ENCODE measurements around the gene SAP130. TPM values are rescaled to one million over a fixed set of nuclear protein-coding genes. Genes with fewer than 3 reads are reported as not detected.

SAP130 gene
- total RNA-seq, 1 experiment from 2014 or later: 6.9 TPM

GRCh38 chr2:127893494-127893893 lies 134.4 kb downstream of the SAP130 start:
- no peak for DNase-seq (ENCODE audit: low read depth)

- no peak for DNase-seq (ENCODE audit: low read depth)
These were observed 134.8 kb downstream of the SAP130 start for GRCh38 chr2:127893033-127893432.

- DNase-seq (ENCODE audit: low read depth): no peak
These were observed 136.0 kb downstream of the SAP130 start for GRCh38 chr2:127891811-127892210.

Other genes starting within 250 kb of the SAP130 start
- 21.9 and 26.0 TPM in 2 replicates for gene WDR33, start 216.9 kb downstream of the SAP130 start, total RNA-seq (2014; rRNA removed; shearing (Covaris generic))
- gene POLR2D, start 169.9 kb downstream of the SAP130 start, total RNA-seq (2014; rRNA removed; shearing (Covaris generic)): 19.1 and 33.3 TPM in 2 replicates
- gene AMMECR1L, start 142.1 kb downstream of the SAP130 start, total RNA-seq (2014; rRNA removed; shearing (Covaris generic)): 11.9 and 12.1 TPM in 2 replicates
- 45.1 and 58.9 TPM in 2 replicates for gene UGGT1, start 63.1 kb upstream of the SAP130 start, total RNA-seq (2014; rRNA removed; shearing (Covaris generic))

Measured in Daoy (cell line).